G401 (cell line): ENCODE data around the gene AUTS2. TPM values are rescaled to one million over a fixed set of nuclear protein-coding genes. Genes with fewer than 3 reads are reported as not detected.
A peak's percentile ranks its signal among the peaks of the same experiment; 100 is the strongest.
"Not testable (repeated sequence)": the region's sequence is repeated elsewhere in the genome, so short reads cannot be mapped to it uniquely, and the experiment has no call there.

ENCODE experiments used
- DNase-seq: peaks from one replicate; pipeline ENCODE4 v3.0.0-alpha.2; 2015; ENCODE audit warnings: low spot score
- in situ Hi-C: cut with HindIII; loops from 2 replicates; pipeline ENCODE4 v1.10.0; 2016; ENCODE audit warnings: low sequenced_read_pairs, mixed read lengths
- total RNA-seq: library from RNA; depleted of rRNA; stranded (reverse); fragments of >200 nt; shearing (Covaris generic); gene quantifications from 2 replicates; pipeline ENCODE4 v1.2.3, GENCODE V29; 2014

Gene AUTS2
- total RNA-seq, 1 experiment from 2014 or later = 4.4 TPM

- no peak for DNase-seq
- in situ Hi-C loops = no loop called here
Measured at GRCh38 chr7:69768986-69769595, 170.8 kb downstream of the AUTS2 start.

GRCh38 chr7:69769826-69770225 is 171.6 kb downstream of the AUTS2 start:
- DNase-seq = no peak
- in situ Hi-C loops = no loop called here

GRCh38 chr7:69770613-69771012 is 172.3 kb downstream of the AUTS2 start:
- in situ Hi-C loops = no loop called here
- DNase-seq = no peak

GRCh38 chr7:69772718-69773436 is 174.6 kb downstream of the AUTS2 start:
- in situ Hi-C loops = no loop called here
- DNase-seq = no peak

- no peak for DNase-seq
- in situ Hi-C loops = no loop called here
Measured at GRCh38 chr7:69773535-69774225, 175.4 kb downstream of the AUTS2 start.

GRCh38 chr7:69775231-69775771 is 177.0 kb downstream of the AUTS2 start:
- no peak for DNase-seq
- in situ Hi-C loops = no loop called here

GRCh38 chr7:69776611-69777010 is 178.3 kb downstream of the AUTS2 start:
- in situ Hi-C loops = no loop called here
- DNase-seq = no peak

GRCh38 chr7:69778138-69778537 is 179.9 kb downstream of the AUTS2 start:
- no peak for DNase-seq
- in situ Hi-C loops = no loop called here

- in situ Hi-C loops = no loop called here
- no peak for DNase-seq
Measured at GRCh38 chr7:69780379-69780778, 182.1 kb downstream of the AUTS2 start.

- in situ Hi-C loops = no loop called here
Measured at GRCh38 chr7:69781412-69781846, 183.2 kb downstream of the AUTS2 start.

GRCh38 chr7:69782917-69783684 is 184.8 kb downstream of the AUTS2 start:
- in situ Hi-C loops = no loop called here
- peak; percentile 83 for DNase-seq

More at GRCh38 chr7:69781412-69781846, 183.2 kb downstream of the AUTS2 start:
- DNase-seq = no peak

- in situ Hi-C loops, DNase-seq: not testable (repeated sequence)
Measured at GRCh38 chr7:69786130-69786529, 187.9 kb downstream of the AUTS2 start.

GRCh38 chr7:69786730-69787395 is 188.6 kb downstream of the AUTS2 start:
- in situ Hi-C loops = no loop called here
- no peak for DNase-seq

GRCh38 chr7:69787736-69788431 is 189.6 kb downstream of the AUTS2 start:
- in situ Hi-C loops = no loop called here
- no peak for DNase-seq

- no peak for DNase-seq
- in situ Hi-C loops = no loop called here
Measured at GRCh38 chr7:69789563-69789962, 191.3 kb downstream of the AUTS2 start.

- in situ Hi-C loops = no loop called here
- no peak for DNase-seq
Measured at GRCh38 chr7:69790977-69791724, 192.9 kb downstream of the AUTS2 start.

GRCh38 chr7:69791739-69792138 is 193.5 kb downstream of the AUTS2 start:
- no peak for DNase-seq
- in situ Hi-C loops = no loop called here

GRCh38 chr7:69795932-69796331 is 197.7 kb downstream of the AUTS2 start:
- in situ Hi-C loops = no loop called here

More at GRCh38 chr7:69795932-69796331, 197.7 kb downstream of the AUTS2 start:
- no peak for DNase-seq
